ENCODE data around the gene CKMT2. TPM values are rescaled to one million over a fixed set of nuclear protein-coding genes. Genes with fewer than 3 reads are reported as not detected.

CKMT2 gene
- total RNA-seq, 1 experiment from 2014 or later = not detected

- H3K36me3 ChIP-seq (ENCODE audit: control insufficient read depth, insufficient read depth, low read length) = no peaks in the 10 kb centered on the region
- H3K9me3 ChIP-seq (ENCODE audit: control insufficient read depth, insufficient read depth, low read depth, low read length) = no peaks in the 10 kb centered on the region
- intact Hi-C loops (cut with micrococcal nuclease; ENCODE audit: unreplicated experiment) = no loop called here
- no peak overlapping the region for H3K27ac ChIP-seq (ENCODE audit: low read length)
- BruUV-seq (replicated peaks) = no TSS peak
- ATAC-seq (no peak), DNase-seq (ENCODE audit: low read depth, low spot score) (no peak)
- no peak for TF ChIP-seq TCF7L2 (IDR thresholded peaks at IDR 0.05; ENCODE audit: low read depth, low read length)
- TF ChIP-seq SIN3A (IDR thresholded peaks at IDR 0.05; ENCODE audit: borderline replicate concordance, insufficient read depth, low read depth, low read length) = no peak
- TF ChIP-seq, protein P1, sequence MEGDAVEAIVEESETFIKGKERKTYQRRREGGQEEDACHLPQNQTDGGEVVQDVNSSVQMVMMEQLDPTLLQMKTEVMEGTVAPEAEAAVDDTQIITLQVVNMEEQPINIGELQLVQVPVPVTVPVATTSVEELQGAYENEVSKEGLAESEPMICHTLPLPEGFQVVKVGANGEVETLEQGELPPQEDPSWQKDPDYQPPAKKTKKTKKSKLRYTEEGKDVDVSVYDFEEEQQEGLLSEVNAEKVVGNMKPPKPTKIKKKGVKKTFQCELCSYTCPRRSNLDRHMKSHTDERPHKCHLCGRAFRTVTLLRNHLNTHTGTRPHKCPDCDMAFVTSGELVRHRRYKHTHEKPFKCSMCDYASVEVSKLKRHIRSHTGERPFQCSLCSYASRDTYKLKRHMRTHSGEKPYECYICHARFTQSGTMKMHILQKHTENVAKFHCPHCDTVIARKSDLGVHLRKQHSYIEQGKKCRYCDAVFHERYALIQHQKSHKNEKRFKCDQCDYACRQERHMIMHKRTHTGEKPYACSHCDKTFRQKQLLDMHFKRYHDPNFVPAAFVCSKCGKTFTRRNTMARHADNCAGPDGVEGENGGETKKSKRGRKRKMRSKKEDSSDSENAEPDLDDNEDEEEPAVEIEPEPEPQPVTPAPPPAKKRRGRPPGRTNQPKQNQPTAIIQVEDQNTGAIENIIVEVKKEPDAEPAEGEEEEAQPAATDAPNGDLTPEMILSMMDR (IDR thresholded peaks at IDR 0.05) = no peak
- TF ChIP-seq, protein P2, sequence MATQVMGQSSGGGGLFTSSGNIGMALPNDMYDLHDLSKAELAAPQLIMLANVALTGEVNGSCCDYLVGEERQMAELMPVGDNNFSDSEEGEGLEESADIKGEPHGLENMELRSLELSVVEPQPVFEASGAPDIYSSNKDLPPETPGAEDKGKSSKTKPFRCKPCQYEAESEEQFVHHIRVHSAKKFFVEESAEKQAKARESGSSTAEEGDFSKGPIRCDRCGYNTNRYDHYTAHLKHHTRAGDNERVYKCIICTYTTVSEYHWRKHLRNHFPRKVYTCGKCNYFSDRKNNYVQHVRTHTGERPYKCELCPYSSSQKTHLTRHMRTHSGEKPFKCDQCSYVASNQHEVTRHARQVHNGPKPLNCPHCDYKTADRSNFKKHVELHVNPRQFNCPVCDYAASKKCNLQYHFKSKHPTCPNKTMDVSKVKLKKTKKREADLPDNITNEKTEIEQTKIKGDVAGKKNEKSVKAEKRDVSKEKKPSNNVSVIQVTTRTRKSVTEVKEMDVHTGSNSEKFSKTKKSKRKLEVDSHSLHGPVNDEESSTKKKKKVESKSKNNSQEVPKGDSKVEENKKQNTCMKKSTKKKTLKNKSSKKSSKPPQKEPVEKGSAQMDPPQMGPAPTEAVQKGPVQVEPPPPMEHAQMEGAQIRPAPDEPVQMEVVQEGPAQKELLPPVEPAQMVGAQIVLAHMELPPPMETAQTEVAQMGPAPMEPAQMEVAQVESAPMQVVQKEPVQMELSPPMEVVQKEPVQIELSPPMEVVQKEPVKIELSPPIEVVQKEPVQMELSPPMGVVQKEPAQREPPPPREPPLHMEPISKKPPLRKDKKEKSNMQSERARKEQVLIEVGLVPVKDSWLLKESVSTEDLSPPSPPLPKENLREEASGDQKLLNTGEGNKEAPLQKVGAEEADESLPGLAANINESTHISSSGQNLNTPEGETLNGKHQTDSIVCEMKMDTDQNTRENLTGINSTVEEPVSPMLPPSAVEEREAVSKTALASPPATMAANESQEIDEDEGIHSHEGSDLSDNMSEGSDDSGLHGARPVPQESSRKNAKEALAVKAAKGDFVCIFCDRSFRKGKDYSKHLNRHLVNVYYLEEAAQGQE (IDR thresholded peaks at IDR 0.05; ENCODE audit: insufficient read depth in 1 of 2, low read depth in 2 of 2, low read length in 1 of 2) = no peak
- TF ChIP-seq POLR2AphosphoS5 (IDR thresholded peaks at IDR 0.05; ENCODE audit: low read depth, low read length) = no peak
- ChIA-PET CTCF (no interaction called here), POLR2A (no interaction called here)
- H3K4me1 ChIP-seq (ENCODE audit: control insufficient read depth, insufficient read depth, low read length) = no peaks in the 10 kb centered on the region
- no peak overlapping the region for H3K4me3 ChIP-seq (ENCODE audit: low read depth in 2 of 2, low read length in 2 of 2)
- H3K27me3 ChIP-seq (ENCODE audit: control insufficient read depth, insufficient read depth, low read length) = no peaks in the 10 kb centered on the region
- in situ Hi-C loops (cut with HindIII; ENCODE audit: low pct_unique_long_range_greater_than_20kb, low sequenced_read_pairs) = no loop called here
Measured at GRCh38 chr5:81238460-81238859, 5.3 kb downstream of the CKMT2 start.

DNA sequence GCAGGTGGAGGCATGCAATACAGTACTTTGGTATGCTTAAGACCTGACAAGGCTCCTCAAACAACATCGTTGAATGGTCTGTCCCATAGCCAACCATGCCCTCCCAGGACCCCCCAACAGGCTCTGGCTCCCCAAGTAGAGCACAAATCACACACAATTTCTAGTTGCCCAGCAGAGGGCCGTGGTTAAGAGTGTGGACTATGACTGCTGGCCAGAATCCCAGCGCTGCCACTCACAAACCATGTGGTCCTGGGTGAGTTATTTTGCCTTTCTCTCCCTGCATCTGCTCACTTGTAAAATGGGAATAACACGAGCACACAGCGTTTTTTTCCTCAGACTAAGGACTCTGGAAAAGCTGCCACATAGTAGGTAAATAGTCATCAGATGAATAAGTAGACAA, 6.5 kb downstream of the CKMT2 start:
- H3K4me3 ChIP-seq (ENCODE audit: low read depth in 2 of 2, low read length in 2 of 2) = no peak overlapping the region
- no peak overlapping the region for H3K27ac ChIP-seq (ENCODE audit: low read length)
- H3K27me3 ChIP-seq (ENCODE audit: control insufficient read depth, insufficient read depth, low read length) = no peaks in the 10 kb centered on the region
- in situ Hi-C loops (cut with HindIII; ENCODE audit: low pct_unique_long_range_greater_than_20kb, low sequenced_read_pairs) (no loop called here), intact Hi-C loops (cut with micrococcal nuclease; ENCODE audit: unreplicated experiment) (loop anchor here (10.0 kb wide), 1 partner anchor 55 kb away; no protein-coding TSS in a partner anchor)
- H3K9me3 ChIP-seq (ENCODE audit: control insufficient read depth, insufficient read depth, low read depth, low read length) = no peaks in the 10 kb centered on the region
- TF ChIP-seq, protein P2 (IDR thresholded peaks at IDR 0.05; ENCODE audit: insufficient read depth in 1 of 2, low read depth in 2 of 2, low read length in 1 of 2) = no peak
- TF ChIP-seq, protein P1 (IDR thresholded peaks at IDR 0.05) = no peak
- TF ChIP-seq POLR2AphosphoS5 (IDR thresholded peaks at IDR 0.05; ENCODE audit: low read depth, low read length) (no peak), SIN3A (IDR thresholded peaks at IDR 0.05; ENCODE audit: borderline replicate concordance, insufficient read depth, low read depth, low read length) (no peak), TCF7L2 (IDR thresholded peaks at IDR 0.05; ENCODE audit: low read depth, low read length) (no peak)
- H3K36me3 ChIP-seq (ENCODE audit: control insufficient read depth, insufficient read depth, low read length) = no peaks in the 10 kb centered on the region
- POLR2A ChIA-PET = no interaction called here
- H3K4me1 ChIP-seq (ENCODE audit: control insufficient read depth, insufficient read depth, low read length) = no peaks in the 10 kb centered on the region
- no TSS peak for BruUV-seq (replicated peaks)
- CTCF ChIA-PET = no interaction called here
- ATAC-seq (no peak), DNase-seq (ENCODE audit: low read depth, low spot score) (no peak)
